Measurements from ENCODE around the gene U2AF1L4.

The U2AF1L4 gene

DNA sequence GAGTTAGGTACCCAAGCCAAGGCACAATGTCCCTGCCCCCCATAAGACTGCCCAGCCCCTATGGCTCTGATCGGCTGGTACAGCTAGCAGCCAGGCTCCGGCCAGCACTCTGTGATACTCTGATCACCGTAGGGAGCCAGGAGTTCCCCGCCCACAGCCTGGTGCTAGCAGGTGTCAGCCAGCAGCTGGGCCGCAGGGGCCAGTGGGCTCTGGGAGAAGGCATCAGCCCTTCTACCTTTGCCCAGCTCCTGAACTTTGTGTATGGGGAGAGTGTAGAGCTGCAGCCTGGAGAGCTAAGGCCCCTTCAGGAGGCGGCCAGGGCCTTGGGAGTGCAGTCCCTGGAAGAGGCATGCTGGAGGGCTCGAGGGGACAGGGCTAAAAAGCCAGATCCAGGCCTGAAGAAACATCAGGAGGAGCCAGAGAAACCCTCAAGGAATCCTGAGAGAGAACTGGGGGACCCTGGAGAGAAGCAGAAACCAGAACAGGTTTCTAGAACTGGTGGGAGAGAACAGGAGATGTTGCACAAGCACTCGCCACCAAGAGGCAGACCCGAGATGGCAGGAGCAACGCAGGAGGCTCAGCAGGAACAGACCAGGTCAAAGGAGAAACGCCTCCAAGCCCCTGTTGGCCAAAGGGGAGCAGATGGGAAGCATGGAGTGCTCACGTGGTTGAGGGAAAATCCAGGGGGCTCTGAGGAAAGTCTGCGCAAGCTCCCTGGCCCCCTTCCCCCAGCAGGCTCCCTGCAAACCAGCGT, 30.4 kb downstream of the U2AF1L4 start:
- DNase-seq (ENCODE audit: low read depth in 2 of 3, low spot score in 1 of 3), result no peak

DNA sequence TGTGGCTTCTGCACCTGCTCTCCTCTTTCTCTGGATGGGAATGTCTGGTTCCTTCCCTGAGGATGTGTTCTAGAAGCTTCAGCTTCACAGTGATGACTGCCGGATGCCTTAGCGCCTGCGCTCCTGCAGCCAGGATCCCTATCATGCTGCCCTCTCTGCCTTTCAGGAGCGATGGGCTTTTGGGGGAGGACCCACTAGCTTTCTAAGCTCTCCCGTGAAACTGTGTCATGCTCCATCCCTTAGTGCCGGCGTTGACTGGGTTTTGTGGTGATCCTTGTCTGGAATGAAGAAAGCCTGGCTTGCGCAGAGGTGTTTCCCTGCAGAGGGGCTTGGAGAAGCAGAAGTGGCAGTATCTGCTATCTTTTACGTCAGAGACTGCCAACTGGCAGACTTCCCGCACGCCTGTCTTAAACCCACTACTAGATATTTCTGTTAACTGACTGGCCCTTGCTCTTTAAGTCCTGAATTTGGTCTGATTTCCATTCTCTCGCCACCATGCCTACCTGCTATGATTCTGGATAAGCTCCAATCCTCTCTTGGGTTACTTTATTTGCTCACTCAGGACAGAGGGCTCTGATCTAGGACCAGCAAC, 31.2 kb downstream of the U2AF1L4 start:
- no peak for DNase-seq (ENCODE audit: low read depth in 2 of 3, low spot score in 1 of 3)

DNA sequence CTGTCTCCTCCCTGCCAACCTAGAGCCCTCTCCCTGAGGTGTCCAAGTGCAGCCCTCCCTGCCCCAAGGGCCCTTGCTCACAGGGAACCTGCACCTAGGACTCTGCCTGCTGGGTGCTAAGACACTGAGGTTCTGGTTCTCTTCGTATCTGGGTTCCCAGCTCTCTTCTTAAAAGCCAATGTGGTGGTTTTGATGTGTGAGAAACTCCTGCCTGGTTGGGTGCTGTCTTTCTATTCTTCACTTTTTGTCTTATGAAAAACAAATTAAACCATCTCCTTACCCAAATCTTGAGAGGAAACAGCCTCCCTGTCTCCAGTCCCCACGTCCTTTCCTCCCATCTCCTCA, 31.7 kb downstream of the U2AF1L4 start:
- no peak for DNase-seq (ENCODE audit: low read depth in 2 of 3, low spot score in 1 of 3)

DNA sequence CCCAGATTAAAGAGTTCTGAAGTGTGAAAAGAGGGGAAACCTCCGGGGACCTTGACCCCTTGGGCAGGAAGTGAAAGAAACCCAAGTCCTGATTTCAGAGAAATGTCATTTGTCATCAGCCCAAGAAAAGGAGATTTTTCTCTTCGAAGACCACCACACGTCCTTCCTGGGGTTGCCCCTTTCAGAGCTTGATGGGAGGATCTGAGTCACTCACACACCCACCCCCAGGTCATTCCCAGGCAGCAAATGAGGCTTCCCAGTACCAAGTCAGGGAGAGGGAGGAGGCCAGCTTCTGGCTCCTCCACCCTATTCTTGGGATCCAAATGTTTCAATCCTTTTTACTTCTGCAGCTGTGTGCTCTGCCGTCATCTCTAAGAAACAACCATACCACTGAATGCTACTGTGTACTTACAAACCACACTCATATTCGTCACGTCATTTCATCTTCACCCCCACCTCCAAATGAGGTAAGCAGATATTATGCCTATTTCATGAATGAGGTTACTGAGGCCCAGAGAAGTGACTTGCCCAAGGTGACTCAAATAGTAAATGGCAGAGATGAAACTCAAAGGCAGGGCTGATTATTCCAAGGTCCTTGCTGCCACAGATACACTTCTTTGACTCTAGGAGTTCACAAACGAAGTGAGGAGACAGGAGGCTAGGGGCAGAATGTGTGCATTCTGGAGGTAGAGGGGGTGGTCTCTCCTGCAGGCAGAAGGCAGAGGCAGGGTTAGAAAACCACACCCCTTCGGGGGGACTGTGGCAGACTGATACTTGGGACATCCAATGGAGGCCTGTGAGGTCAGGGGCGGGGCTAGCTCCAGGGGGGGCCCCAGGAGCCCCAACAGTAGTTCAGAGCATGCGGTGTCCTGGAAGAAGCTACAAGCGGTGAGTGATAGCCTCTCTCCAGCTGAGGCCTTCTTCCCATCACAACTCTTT, 32.4 kb downstream of the U2AF1L4 start:
- DNase-seq (ENCODE audit: low read depth in 2 of 3, low spot score in 1 of 3), result peak; percentile 76 to 83 (median 77)

DNA sequence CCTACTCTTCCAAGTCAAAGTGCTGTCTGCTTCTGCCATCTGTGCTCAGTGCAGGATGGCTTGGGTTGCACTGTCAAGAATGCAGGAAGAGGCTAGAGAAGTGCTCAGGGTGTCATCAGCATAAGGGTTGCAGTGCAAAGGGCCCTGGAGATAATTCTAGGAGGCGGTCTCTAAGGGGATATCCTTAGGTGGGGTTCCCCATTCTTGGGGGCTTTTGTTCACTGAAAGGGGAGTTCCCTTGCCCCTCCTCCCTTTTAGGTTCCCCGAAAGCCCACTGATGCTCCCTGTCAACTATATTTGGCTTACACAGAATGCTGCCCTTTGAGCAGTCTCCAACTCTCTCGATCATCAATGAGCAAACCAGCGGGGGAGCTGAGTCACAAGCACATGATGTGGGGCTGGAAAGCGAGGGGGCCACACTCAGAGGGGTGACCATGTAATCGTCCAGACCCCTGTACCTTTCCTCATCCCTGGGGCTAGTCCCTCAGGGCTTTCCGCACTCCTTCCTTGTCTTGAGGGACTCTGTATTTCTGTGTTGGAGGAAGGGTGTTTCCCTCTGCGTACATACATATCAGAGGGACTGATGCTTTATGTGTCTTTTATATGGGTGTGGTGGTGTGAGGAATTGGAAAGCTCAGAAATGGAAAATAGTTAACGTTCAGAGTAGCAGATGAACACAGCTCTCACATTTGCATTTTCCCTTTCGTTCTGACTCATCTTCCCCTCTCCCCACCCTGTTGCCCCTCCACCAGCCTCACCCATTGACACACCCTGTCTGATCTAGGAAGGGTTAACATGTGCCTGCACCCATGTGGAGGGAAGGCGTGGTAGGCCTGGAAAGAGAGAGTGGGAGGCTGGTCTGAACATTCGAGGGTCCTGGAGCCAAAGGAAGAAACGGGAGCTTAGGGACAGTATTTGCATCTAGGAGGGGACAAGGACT, 34.2 kb downstream of the U2AF1L4 start:
- DNase-seq (ENCODE audit: low read depth in 2 of 3, low spot score in 1 of 3), result peak; percentile 54 to 72 (median 64)

DNA sequence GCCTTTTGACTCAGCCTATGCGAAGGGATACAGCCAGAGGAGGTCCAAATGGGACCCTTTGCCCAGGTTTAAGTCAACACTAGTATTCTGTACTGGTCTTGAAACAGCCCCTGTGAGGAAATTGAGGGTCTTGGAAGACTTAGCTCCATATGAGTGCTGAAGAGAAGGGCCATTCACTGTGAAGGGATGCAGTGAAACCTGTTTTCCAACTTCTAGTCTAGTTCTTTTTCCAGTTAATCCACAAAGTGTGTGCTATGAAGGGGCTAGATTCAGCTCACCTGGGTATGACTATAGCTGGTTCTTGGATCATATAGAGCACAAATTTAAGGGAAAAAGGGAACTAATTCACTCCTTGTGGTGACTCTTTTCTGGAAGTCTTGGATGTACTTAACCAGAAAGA, 36.8 kb downstream of the U2AF1L4 start:
- no peak for DNase-seq (ENCODE audit: low read depth in 2 of 3, low spot score in 1 of 3)

DNA sequence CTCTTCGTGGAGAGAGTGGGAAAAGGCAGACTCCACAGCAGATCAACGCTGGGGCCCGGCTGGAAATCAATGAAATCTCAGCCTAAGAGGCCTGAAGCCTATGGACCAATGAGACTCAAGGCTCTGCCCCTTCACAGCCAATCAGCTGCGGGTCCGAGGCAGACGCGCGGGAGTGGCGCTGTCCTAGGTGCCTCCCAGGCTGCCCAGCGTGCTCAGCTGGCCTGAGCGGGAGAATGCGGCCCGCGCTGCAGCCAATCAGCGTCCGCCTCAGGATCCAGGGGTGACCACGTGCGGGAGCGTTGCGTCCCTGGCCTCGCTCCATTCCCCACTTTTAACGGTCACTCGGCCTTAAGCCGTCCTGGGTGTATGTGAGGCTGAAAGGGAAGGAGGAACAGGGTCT, 41.0 kb downstream of the U2AF1L4 start, which contains the start of gene ZBTB32:
TSS of gene ZBTB32 (plus strand) at position 341 of the 400 bp plus-strand sequence. CDS start 10,069 bp downstream, outside the sequence.
- no peak for DNase-seq (ENCODE audit: low read depth in 2 of 3, low spot score in 1 of 3)

DNA sequence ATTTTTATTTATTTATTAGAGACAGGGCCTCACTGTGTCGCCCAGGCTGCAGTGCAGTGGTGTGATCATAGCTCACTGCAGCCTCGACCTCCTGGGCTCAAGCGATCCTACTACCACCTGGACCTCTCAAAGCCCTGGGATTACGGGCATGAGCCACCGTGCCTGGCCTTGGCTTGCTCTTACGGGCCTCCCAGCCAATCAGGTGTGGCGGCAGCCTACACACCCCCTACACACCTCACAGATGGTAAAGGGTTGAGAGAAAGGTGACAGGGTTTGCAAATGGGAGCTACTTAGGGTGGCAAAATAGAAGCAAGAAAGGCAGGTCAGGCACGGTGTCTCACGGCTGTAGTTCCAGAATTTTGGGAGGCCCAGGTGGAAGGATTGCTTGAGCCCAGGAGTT, 41.9 kb downstream of the U2AF1L4 start:
- DNase-seq (ENCODE audit: low read depth in 2 of 3, low spot score in 1 of 3), result no peak

DNA sequence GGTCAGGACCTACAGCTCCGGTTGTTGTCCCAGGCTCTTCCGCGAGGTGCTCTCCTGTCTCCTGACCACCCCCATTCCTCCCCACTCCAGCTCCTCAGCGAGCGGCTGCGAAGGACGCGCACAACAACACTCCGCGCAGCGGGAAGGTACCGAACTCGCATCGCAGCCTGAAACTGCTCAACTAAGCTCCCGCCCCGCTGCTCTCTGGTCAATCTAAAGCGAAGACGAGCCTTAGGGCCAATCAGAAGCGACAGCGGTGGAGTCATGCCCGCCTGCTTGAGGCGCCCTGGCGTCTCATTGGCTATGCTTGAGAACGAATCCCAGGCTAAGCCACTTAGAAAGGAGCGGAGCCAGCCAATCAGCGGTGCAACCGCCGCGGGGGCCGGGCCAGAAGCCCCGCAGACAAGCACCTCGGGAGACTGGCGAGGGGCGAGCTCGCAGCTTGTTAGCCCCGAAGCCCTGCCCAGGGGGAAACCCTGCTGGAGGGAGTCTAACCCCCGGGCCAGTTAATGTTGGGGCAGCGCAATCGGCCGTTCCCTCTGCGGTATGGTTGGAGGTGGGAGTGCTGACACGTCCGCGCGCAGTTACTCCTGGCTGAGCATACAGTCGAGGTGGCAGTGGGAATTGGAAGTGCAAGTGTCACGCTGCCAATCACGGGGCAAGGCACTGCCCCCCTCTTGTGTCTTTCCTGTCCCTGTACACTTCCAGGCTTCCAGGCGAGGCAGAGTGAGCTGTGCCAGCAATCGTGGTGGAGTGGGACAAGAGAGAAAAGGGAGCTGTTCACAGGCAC, 42.8 kb downstream of the U2AF1L4 start:
- DNase-seq (ENCODE audit: low read depth in 2 of 3, low spot score in 1 of 3), result peak; percentile 89 to 94 (median 89)

DNA sequence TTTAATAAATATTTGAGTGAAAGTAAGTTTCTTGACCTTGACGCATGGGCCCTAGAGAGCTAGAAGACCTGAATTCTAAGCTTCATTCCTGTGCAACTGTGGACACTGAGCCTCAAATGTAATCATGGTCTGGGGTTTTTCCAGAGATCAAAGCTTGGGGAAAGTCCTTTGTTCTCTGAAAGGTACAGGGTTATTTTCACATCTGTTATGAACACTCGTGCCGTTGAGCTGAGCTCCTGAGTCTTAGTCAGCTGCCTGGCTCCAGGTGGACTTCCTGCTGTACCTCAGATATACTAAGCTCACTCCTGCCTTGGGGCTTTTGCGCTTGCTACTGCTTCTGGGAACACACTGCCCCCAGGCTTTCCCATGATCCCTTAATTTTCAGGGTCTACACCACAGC, 48.4 kb downstream of the U2AF1L4 start:
- no peak for DNase-seq (ENCODE audit: low read depth in 2 of 3, low spot score in 1 of 3)

DNA sequence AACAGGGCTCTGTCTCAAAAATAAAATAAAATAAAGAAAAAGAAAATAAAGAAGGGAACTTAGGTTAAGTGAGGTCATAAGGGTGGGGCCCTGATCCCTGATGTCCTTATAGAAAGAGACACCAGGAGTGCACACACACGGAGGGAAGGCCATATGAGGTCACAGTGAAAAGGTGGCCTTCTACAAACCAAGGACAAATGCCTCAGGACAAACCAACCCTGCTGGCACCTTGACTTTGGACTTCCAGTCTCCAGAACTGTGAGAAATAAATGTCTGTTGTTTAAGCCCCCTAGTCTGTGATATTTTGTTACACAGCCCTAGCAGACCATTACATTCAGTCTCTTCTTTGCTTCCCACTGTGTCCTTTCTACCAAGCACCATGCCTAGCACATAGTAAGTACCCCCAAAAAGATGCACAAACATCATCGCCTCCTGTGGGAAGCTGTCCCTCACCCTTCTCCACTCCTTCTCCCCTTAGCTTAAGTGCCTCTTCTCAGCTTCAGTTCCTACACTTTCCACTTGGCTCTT, 49.3 kb downstream of the U2AF1L4 start:
- no peak for DNase-seq (ENCODE audit: low read depth in 2 of 3, low spot score in 1 of 3)

DNA sequence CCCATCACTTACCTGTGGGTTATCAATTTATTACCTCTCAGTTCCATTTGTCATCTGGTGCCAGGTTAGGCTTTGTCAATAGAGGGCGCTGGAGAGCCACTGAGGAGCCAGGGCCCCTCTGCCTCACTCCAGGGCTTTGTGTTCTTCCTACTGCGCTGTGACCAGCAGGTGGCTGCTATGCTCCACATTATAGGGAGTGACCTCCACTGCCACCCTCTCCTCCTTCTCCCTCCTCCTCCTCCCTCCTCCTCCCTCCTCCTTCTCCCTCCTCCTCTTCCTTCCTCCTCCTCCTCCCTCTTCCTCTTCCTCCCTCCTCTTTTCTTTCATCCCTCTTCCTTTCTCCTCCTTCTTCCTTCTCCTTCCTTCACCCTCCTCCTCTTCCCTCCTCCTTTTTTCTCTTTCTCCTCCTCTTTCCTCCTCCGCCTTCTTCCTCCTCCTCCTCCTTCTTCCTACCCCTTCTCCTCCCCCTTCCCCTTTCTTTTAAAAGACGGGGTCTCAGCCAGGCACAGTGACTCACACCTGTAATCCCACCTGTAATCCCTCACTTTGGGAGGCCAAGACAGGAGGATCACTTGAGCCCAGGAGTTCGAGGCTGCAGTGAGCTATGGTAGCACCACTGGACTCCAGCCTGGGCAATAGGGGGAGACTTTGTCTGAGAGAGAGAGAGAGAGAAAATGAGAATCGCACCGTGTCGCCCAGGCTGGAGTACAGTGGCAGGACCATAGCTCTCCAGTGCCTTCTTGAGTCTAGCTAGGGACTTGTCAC, 51.2 kb downstream of the U2AF1L4 start:
- peak; percentile 86 to 97 (median 86) for DNase-seq (ENCODE audit: low read depth in 2 of 3, low spot score in 1 of 3)

DNA sequence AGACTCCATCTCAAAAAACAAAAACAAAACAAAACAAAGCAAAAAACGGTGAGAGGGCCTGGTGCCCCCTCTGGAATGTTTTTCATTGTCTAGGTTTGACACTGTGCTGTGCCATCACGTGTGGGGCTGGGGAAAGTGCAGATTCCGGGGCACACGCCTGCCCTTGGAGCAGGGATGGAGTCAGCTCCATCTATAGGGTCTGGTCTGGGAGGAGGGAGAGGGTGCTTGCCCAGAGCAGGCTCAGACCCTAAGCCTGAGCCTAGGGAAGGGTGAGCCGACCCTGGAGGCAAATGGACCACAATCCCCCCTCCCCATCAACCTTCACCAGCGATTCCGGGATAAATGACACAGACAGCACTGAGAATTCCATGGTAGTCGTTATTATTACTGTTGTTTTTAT, 51.8 kb downstream of the U2AF1L4 start:
- no peak for DNase-seq (ENCODE audit: low read depth in 2 of 3, low spot score in 1 of 3)

Data from stimulated activated CD4-positive, alpha-beta T cell treated with anti-CD3 and anti-CD28 coated beads, Interleukin-12 subunit alpha, Interleukin-12 subunit beta, amount 100 ng/mL, for 48 hours (primary cell).